ENCODE data around the gene RNF26.

Gene RNF26

GRCh38 chr11:119365071-119365591 lies 30.8 kb downstream of the RNF26 start:
- no peak for TF ChIP-seq ZFX (IDR thresholded peaks at IDR 0.05)
- TF ChIP-seq CTCF (conservative IDR thresholded peaks at IDR 0.05): no peak
- no peak overlapping the region for H3K27ac ChIP-seq

- TF ChIP-seq ZFX (IDR thresholded peaks at IDR 0.05): no peak
- no peak for TF ChIP-seq CTCF (conservative IDR thresholded peaks at IDR 0.05)
- no peak overlapping the region for H3K27ac ChIP-seq
Measured at GRCh38 chr11:119366690-119367620, 32.6 kb downstream of the RNF26 start.

DNA sequence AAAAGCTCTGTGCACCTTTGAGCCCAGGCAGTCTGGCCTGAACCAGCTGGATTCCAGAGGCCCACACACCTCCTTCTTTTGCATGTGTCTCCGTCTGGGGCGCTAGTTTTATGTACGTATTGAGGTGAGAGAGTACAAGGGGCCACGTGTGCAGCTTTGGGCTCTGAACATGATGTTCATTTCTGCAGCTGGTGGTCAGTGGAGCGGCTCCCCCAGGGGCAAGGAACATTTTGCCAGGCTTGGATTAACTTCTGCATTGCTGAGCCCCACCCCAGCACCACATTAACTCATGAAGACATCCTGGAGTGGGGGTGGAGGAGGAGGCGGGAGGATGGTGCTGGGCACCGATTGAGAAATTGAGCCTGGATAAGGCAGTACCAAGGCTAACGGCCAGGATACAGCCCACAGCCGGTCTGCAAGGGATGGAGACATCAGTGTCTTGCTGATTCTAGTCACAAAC lies 33.4 kb downstream of the RNF26 start:
- TF ChIP-seq ZFX (IDR thresholded peaks at IDR 0.05) (no peak), CTCF (conservative IDR thresholded peaks at IDR 0.05) (no peak)
- no peak overlapping the region for H3K27ac ChIP-seq

- no peak overlapping the region for H3K27ac ChIP-seq
- TF ChIP-seq ZFX (IDR thresholded peaks at IDR 0.05) (no peak), CTCF (conservative IDR thresholded peaks at IDR 0.05) (no peak)
Measured at GRCh38 chr11:119368121-119369034, 34.1 kb downstream of the RNF26 start.

- TF ChIP-seq CTCF (conservative IDR thresholded peaks at IDR 0.05) (no peak), ZFX (IDR thresholded peaks at IDR 0.05) (no peak)
- no peak overlapping the region for H3K27ac ChIP-seq
Measured at GRCh38 chr11:119369132-119369925, 35.0 kb downstream of the RNF26 start.

- TF ChIP-seq CTCF (conservative IDR thresholded peaks at IDR 0.05) (no peak), ZFX (IDR thresholded peaks at IDR 0.05) (no peak)
- no peak overlapping the region for H3K27ac ChIP-seq
Measured at GRCh38 chr11:119370486-119371046, 36.2 kb downstream of the RNF26 start.
